GM21529 (cell line): ENCODE data around the gene DOCK8.
"Not testable (repeated sequence)": the region's sequence is repeated elsewhere in the genome, so short reads cannot be mapped to it uniquely, and the experiment has no call there.

Experiments used
- ATAC-seq: cut with Tn5 transposase; IDR thresholded peaks from one replicate; pipeline ENCODE4 v1.9.1; 2021; ENCODE audit not compliant: unreplicated experiment

DOCK8 gene

DNA sequence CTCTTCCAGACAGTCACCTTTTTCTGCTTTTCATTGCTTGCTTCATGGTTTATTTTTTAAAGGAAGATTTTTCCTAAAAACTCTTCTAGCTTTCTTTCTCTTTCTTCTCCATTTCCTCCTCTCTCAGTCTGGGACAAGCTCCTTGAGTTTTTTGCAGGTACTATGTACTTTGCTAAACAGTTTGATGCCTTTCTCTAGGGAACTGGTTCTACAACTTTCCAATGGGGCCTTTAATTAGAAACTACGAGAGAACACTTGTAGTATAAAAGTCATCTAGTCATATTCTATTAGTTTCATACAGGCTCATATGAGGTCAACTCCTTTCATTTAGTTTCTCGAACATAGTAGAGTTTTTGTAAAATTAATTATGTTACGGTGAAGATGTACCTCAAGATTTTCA, 189.6 kb downstream of the DOCK8 start:
- ATAC-seq: no peak

DNA sequence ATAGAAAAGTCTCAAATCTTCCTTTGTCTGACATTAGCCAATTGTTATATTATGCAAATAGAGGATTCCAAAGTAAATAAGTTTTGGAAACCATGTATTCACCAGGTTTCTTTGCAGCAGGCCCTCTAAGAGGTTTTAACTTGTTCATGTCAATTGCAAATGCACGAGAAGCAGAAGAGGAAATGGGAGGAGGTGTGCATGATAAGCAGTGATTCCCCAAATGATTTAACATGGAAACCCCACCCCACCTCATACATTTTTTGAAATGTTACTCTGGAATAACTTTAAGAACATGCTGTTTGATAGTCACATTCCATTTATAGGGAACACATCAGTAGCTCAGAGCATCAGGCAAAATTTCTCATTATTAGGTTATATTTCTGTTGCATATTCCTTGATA, 190.7 kb downstream of the DOCK8 start:
- ATAC-seq: no peak

DNA sequence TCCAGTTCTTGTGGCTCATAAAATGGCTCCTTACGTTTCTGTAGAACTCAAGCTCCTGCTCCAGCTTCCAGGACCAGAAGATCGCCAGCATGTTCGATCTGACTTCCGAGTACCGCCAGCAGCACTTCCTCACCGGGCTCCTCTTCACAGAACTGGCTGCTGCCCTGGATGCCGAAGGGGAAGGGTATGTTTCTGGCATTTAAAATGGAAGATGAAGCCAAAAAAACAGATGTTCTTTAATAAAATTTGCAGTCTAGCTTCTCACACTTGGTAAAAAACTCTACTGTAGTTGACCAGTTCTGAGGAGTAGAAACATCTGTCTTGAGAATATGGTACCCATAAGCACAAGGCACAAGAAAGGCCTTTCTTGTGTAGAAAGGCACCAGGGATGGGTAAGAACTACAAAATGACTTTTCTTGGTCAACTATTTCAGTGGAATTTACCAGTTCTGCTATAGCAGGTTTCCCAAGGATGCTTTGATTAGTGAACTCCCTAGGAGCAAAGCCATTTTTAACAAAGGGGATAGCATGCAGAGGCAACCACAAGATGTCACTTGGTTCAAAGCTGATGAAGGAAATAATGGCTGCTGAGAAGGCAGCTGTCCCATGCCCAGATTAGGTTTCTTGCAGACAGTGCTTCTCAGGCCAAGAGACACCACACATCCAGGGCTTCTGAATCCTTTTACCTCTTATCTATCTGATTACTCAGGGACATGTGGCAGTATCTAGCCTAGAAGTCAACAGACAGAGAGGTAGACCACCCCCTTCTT, 192.4 kb downstream of the DOCK8 start:
- no peak for ATAC-seq

DNA sequence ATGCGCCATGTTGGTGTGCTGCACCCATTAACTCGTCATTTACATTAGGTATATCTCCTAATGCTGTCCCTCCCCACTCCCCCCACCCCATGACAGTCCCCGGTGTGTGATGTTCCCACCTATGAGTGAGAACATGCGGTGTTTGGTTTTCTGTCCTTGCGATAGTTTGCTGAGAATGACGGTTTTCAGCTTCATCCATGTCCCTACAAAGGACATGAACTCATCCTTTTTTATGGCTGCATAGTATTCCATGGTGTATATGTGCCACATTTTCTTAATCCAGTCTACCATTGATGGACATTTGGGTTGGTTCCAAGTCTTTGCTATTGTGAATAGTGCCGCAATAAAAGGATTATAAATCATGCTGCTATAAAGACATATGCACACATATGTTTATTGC, 195.0 kb downstream of the DOCK8 start:
- ATAC-seq: not testable (repeated sequence)

DNA sequence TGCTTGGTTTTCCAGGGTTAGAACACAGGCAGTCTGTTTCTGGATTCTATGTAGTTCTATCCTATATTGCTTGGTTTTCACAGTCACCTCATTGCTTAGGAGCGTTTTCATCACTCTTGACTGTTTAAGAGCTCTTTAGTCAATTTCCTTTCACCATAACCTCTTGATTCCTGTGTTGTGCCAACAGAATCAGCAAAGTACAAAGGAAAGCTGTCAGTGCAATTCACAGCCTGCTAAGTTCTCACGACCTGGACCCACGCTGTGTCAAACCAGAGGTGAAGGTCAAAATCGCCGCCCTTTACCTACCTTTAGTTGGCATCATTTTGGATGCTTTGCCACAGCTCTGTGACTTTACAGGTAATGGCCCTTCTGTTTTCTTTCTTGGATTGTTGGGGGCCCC, 199.9 kb downstream of the DOCK8 start:
- ATAC-seq: no peak

DNA sequence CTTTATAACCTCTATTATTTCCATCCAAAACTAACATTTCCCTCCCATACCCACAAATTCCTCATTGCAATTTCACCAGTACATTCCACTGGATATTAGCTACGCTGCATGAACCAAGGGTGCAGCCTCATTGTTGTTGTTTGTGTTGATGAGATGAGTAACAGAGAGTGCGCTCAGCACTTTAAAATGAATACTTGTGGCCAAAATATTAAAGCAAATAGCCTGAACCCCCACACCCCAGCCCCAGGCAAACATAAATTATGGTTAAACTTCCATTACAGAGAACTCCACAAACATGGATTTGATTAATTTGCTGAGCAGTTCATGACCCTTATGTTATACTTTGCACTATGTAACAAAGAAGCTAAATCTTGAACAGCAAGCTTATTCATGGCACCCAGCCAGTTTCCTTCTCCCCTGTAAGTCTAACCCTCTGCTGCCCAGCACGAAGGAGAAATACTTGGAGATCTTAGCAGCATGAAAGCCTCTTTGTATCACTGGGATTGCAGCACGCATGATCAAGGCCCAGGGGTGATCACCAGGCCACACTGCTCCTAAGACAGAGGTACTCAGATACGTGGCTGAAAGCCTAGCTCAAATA, 205.0 kb downstream of the DOCK8 start:
- no peak for ATAC-seq

DNA sequence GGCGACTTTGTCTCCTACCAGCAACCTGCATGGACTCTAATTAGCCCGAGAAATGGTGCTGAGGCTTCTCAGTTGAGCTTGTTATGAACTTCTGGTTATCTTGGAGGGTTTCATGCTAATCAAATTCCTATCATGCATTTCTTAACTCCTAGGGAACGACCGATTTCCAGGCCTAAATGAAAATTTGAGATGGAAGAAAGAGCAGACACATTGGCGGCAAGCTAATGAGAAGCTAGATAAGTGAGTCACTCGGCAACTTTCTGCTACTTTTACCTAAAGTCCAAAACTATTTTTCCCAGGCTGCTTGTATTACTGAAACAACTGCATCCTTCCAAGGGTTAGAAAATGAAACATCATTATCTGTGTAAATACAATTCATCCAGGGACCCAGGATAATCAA, 207.2 kb downstream of the DOCK8 start:
- ATAC-seq: no peak

DNA sequence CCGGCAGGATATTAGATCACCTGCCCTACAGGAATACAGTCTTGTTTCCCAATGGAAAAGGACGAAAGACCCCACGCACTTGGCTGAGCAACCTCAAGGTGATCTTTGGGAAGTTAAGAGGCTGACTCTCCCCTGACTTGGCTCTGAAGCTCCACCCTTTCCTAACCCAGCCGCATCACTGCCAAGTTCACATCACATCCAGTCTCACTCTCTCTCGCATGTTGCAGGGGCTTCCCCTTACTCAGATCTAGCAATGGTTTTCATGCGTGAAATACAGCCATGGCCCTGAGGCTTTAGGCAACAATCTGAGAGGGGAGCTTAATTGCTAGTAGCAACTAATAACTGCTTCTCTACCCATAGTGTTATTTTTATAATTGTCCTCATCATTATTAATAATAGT, 211.6 kb downstream of the DOCK8 start:
- no peak for ATAC-seq

DNA sequence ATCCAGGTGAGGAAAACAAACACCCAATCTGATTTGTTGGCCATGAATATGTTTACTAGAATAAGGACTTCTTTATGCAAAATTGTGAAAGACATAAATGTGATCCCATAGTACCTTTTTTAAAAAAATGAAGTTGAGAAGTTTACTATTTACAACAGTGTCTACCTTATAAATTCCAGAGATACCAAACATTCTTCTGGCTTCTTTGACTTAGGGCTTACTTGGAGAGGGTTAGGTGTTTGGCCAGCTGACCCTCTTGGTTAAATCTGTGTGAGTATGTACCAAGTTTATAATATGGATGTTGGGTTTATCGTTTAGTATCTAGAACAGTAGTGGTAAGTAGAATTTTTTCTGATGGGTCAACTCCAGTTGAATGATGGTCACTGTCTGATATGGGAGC, 212.3 kb downstream of the DOCK8 start:
- ATAC-seq: no peak

DNA sequence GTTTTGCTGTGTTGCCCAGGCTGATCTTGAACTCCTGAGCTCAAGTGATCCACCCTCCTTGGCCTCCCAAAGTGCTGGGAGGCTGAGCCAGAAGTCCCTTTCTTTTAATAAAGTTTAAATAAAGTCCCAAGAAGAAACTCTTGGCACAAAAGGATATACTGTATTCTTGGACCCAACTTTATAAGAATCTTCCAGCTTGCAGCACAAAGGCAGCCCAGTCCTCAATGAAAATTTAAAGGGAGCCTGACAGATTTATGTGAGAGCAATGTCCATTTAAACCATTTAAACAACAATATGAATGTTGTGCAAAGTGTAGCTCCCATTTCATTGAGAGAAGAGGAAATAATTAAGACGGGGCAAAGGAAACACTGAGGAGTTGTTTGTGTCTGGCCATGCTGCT, 217.0 kb downstream of the DOCK8 start:
- no peak for ATAC-seq

DNA sequence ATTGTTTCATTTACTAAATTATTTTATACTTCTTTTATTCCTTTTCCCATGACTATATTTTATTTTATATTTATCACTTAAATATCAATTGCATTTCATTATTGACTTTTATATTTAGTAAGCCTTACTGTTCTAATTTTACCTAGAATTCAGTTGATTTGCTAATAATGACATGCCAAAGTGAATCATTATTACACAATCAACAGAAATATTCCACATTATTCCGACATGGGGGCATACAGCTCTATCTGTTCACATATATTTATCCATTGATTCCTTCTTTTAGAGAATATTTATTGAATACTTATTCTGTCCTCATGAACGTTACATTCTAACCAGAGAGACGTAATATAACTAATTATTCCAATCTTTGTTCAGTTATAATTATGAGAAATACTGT, 221.8 kb downstream of the DOCK8 start:
- no peak for ATAC-seq

DNA sequence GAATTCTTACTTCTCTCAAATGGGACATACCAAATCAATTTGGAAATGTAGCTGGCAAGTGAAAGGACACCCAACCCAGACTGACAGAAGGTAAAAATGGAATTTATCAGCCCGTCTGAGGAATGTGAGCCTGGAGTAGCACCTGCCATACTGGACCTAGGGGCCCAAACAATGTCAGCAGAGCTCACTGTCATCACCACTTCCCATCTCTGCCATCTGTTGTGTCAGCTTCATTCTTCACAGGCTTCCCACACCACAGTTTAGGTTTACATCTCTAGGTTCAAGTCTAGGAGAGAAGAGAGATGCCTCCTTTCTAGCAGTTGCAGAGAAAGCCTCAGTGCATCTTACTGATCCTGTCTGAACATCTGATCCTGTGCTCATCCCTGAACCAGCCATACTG, 222.4 kb downstream of the DOCK8 start:
- no peak for ATAC-seq

DNA sequence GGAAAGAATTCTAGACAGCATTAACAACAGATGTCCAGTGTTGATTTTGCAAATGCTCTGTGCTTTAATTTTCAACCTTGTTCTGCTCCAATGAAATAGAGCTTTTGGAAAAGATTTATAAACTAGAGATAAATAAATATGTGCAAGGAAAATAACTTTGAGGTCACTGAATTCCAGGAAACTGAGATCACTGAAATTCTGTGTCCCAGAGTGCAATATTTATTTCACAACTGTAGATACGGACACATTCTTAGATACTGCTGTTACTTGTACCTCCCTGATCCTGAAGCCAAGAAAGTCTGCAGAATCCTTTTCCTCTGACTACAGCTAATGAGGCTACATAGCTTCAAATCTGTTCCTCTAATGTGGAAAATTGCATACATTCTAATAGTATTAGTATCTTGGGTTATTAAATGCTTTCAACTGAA, 222.9 kb downstream of the DOCK8 start:
- no peak for ATAC-seq

DNA sequence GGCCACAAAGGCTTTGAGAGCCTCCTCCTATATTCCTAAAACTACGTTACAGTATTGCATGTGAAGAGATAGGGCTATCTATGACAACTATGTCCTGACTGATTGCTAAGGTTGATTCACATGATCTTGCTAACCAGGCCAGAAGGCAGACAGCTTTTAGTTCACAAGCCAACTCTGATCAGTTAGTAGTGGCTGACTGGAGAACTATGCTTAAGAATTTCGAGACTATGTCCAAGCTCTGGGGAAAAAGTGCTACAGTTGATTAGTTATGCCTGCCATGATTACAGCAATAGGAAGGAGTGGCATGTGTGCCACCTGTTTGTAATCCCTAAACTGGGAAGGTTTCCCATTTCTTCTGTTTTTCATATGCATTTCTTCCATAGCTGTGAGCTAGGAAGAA, 223.4 kb downstream of the DOCK8 start:
- ATAC-seq: no peak

DNA sequence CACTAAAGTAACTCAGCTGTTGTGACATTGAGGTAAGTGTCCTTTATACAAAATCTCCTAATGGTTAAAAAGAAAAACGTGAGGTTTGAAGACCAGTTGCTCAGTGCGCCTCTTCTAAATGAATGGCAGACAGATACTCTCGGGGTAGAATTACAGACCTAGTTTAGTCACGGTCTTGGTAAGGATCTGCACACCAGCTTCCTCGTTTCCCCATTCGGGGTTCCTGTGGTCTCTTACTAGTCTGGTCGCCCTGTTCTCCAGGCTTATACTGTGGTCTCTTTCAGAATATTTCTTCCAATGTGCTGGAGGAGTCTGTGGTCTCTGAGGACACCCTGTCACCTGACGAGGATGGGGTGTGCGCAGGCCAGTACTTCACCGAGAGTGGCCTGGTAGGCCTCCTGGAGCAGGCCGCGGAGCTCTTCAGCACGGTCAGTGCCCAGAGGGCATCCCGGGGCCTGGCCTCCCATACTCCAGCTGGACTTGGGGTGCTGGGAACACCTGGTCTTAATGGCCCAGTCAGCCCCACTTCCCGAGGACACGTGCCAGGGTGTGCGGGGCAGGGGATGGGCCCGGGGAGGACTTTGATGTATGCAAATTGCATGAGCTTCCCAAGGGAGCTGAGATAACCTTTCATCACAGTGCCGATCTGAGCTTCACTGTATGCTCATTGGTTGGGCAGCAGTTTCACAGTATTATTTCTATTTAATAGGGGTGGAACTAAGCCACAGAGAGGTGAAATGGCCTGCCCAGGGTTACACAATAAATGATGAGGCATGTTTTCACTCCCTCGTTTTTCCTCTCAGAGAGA, 224.5 kb downstream of the DOCK8 start:
- ATAC-seq: no peak

DNA sequence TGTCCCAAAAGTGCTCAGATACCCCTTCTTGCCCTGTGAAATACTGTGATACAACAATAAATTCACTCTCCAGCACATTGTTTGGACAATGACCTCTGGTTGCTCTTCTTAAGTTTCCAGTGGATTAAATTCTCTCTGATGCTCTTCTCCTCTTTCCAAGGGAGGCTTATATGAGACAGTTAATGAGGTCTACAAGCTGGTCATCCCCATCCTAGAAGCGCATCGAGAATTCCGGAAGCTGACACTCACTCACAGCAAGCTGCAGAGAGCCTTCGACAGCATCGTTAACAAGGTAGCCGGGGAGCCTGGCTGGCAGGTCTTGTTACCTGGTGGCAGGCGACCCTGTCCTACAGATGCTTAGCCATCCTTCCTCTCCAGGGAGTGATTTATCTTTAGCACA, 226.5 kb downstream of the DOCK8 start:
- ATAC-seq: no peak

DNA sequence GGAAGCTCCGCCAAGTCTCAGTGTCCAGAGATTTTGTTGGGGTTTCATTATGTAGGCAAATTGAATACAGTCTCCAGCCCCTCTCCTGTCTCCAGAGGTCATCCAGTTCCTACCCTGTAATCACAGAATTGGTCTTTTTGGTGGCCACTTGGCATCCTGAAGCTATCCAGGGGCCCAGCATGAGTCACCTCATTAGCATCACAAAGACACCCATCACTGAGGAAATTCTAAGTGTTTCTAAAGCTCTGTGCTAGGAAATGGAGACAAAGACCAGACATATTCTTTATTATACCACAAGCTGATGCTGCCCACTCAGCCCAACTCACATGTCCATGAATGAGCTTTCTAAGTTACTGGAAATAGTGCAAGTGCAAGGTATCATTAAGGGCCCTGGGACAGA, 229.9 kb downstream of the DOCK8 start:
- ATAC-seq: no peak

DNA sequence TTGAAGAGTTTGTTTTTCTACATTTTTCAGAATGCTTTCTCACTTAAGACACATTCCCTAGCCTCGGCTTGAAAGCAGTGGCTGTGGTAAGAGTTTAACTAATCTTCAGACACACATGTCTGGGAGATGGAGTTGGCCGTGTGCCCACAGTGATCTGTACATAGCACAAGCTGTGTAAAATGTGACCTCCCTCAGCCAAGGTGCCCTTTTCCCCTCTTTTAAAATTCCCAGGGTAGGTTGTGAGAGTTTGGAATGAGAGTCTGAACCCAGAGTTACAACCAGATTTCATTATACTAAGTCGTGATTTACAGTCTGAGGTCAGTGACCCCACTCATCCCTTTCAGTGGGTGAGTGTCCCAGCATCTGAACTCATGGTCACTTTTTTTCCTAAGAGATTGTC, 230.4 kb downstream of the DOCK8 start:
- ATAC-seq: no peak

DNA sequence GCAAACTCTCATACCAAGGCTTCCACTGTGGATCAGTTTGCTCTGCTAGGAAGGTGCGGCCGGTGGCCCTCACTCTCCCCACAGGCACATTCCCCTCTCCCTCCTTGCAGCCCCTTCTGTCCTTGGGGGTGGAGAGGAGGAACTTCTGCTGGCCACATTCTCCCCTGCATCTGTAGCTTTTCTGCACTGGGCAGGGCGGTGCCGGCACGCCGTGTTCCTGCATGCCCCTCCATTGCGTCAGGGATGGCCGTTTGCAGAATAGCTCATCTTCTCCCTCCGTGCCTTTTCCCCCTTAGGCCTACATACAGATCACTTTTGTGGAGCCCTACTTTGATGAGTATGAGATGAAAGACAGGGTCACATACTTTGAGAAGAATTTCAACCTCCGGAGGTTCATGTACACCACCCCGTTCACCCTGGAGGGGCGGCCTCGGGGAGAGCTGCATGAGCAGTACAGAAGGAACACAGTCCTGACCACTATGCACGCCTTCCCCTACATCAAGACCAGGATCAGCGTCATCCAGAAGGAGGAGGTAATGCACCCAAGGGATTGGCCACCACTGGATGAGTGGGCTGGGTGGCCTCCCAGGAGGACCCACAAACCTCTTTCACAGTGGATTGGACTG, 231.5 kb downstream of the DOCK8 start:
- no peak for ATAC-seq

DNA sequence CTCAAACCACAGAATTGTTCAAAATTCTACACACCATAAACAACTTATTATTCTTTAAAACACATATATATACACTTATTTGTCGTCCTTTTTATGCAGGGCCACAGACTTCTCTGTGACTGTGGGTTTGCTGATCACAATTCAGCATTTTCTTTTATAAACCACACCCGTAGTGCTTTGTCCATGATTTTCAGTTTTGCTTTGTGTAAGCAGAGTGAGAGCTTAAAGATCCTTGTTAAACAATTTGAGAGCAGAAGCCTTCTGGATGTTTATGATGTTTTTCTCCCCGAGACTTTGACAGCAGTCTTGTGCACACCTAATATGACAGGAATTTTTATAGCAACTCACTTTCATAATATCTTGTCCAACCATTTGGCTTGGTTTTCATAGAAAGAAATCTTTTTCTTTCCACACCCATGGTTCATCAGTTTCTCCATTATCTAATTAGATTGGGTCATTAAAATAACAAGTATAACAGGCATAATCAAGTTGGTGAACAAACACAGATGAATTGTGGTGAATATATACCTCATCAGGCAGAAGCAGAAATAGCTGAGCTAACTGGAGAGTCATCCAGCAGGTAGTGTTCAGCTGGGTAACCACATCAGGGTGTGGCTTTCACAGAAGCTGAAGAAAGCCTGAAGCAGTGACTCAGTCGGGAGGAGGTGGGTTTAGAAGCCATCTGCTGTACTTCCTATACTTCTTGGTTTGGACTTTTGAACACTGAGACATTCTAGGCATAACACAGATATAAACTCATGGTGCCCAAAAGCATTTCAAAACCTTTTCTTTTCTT, 232.8 kb downstream of the DOCK8 start:
- no peak for ATAC-seq

DNA sequence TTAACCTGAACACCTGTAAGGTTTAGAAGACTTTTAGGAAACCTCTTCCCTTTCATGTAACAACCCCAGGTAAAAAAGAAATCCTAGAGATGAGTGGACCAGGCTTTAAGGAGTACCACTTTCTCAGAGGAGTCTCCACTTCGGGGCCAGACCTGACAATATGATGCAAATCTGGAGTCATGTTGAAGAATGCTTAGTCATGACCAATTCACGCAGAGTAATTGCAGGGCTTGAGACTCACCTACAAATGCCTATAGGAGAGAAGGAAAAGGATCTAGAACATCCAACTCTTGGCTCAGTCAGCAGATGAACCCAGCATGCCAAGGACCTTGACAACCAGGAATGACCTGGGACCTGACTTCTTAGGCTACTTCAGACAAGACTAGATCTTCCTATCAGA, 235.4 kb downstream of the DOCK8 start:
- no peak for ATAC-seq
